Breast epithelium (tissue), 4 donors: ENCODE data around the gene AP5M1. TPM values are rescaled to one million over a fixed set of nuclear protein-coding genes. Genes with fewer than 3 reads are reported as not detected.
"Not testable (repeated sequence)": the region's sequence is repeated elsewhere in the genome, so short reads cannot be mapped to it uniquely, and the experiment has no call there.

Source experiments
- DNase-seq, 2 donors: peaks; one replicate each; pipeline ENCODE4 v3.0.0-alpha.2; 2019; ENCODE audit warnings: low spot score in 2 of 2
- H3K27ac ChIP-seq, 2 donors: fragments of 200-600 bp; sonication (generic) in 1 of 2; one replicate each; pipeline ENCODE4 v1.5.1; 2016 to 2019; ENCODE audit warnings: mild to moderate bottlenecking in 1 of 2
- H3K27me3 ChIP-seq, 2 donors: fragments of 200-600 bp; sonication (generic) in 1 of 2; one replicate each; pipeline versions ENCODE4 v1.5.1 to v1.6.0; 2017 to 2019; ENCODE audit warnings: control low read depth in 1 of 2, mild to moderate bottlenecking in 1 of 2
- H3K36me3 ChIP-seq: fragments of 200-600 bp; one replicate; pipeline ENCODE4 v1.5.1; 2019
- H3K4me1 ChIP-seq, 2 donors: fragments of 200-600 bp; sonication (generic); one replicate each; pipeline ENCODE4 v1.5.1; 2016 to 2019; ENCODE audit warnings: control low read depth in 1 of 2
- H3K4me3 ChIP-seq, 3 donors: fragments of 200-600 bp; sonication (generic); 1 replicate in 2 of 3; 2 replicates in 1 of 3; pipeline ENCODE4 v1.5.1; 2016 to 2019; ENCODE audit warnings: mild to moderate bottlenecking in 3 of 3, moderate library complexity in 2 of 3
- H3K9me3 ChIP-seq, 2 donors: fragments of 200-600 bp; sonication (generic) in 1 of 2; one replicate each; pipeline ENCODE4 v1.5.1; 2016 to 2019; ENCODE audit warnings: control low read depth in 1 of 2
- CTCF ChIP-seq, 3 donors: fragments of 450-650 bp; IDR thresholded peaks; one replicate each; pipeline ENCODE4 v1.5.1; 2016 to 2017; ENCODE audit warnings: antibody characterized with exemption in 3 of 3, mild to moderate bottlenecking in 3 of 3, moderate library complexity in 3 of 3
- POLR2A ChIP-seq: fragments of 450-650 bp; IDR thresholded peaks from one replicate; pipeline ENCODE4 v1.6.1; 2016; ENCODE audit warnings: antibody characterized with exemption, mild to moderate bottlenecking, moderate library complexity
- POLR2AphosphoS5 ChIP-seq, 3 donors: sonication (generic); formaldehyde crosslinking; IDR thresholded peaks; one replicate each; pipeline ENCODE4 v1.6.1; 2017; ENCODE audit warnings: antibody characterized with exemption in 3 of 3
- intact Hi-C: fragments of 100-400 bp; cut with DNase I; formaldehyde crosslinking; loops from one replicate; pipeline ENCODE4 v1.15.1; 2023; ENCODE audit warnings: low total_unique reads
- total RNA-seq, 3 donors: library from RNA; depleted of rRNA; stranded (reverse); fragments of >200 nt; gene quantifications; one replicate each; pipeline ENCODE4 v1.1.0, GENCODE V29; 2016

Gene AP5M1
- 10 to 100 TPM; 24.6 to 33.5 (median 25.6) TPM for total RNA-seq

GRCh38 chr14:57268161-57269069, at the start of gene AP5M1, which contains the start of gene EXOC5:
AP5M1 (plus strand) TSS chr14:57268971; CDS start chr14:57269315, 344 bp downstream.
EXOC5 (minus strand) TSS chr14:57268905; CDS start chr14:57268648, 257 bp downstream.
- no peaks in the 10 kb centered on the region for H3K4me1 ChIP-seq

GRCh38 chr14:57221931-57222330, 46.8 kb upstream of the AP5M1 start:
- no peak for DNase-seq
- Histone ChIP-seq H3K4me1 (no peaks in the 10 kb centered on the region), H3K27ac (no peak overlapping the region), H3K4me3 (no peak overlapping the region), H3K27me3 (no peaks in the 10 kb centered on the region), H3K9me3 (no peaks in the 10 kb centered on the region), H3K36me3 (no peaks in the 10 kb centered on the region)
- intact Hi-C loops: no loop called here
- TF ChIP-seq POLR2AphosphoS5 (IDR thresholded peaks at IDR 0.05): no peak
- no peak for TF ChIP-seq CTCF (IDR thresholded peaks at IDR 0.05)
- TF ChIP-seq POLR2A: no peak

More at GRCh38 chr14:57268161-57269069, at the start of gene AP5M1, which contains the start of gene EXOC5:
- TF ChIP-seq POLR2A (peak; percentile 42), CTCF (IDR thresholded peaks at IDR 0.05) (no peak), POLR2AphosphoS5 (IDR thresholded peaks at IDR 0.05) (peak; percentile 64 to 82 (median 64))
- Histone ChIP-seq H3K36me3 (no peaks in the 10 kb centered on the region), H3K27me3 (no peaks in the 10 kb centered on the region), H3K27ac (peak within 1 kb of the TSS; percentile 97), H3K9me3 (no peaks in the 10 kb centered on the region), H3K4me3 (peak within 1 kb of the TSS; percentile 58 to 93 (median 80))
- DNase-seq: peak; percentile 84 to 86
- intact Hi-C loops: no loop called here

- Histone ChIP-seq H3K4me1 (no peaks in the 10 kb centered on the region), H3K9me3 (no peaks in the 10 kb centered on the region), H3K4me3 (no peak overlapping the region), H3K27ac (no peak overlapping the region), H3K27me3 (no peaks in the 10 kb centered on the region), H3K36me3 (no peaks in the 10 kb centered on the region)
- TF ChIP-seq POLR2AphosphoS5 (IDR thresholded peaks at IDR 0.05) (no peak), POLR2A (no peak), CTCF (IDR thresholded peaks at IDR 0.05) (no peak)
- no peak for DNase-seq
- intact Hi-C loops: no loop called here
Measured at GRCh38 chr14:57227083-57227482, 41.7 kb upstream of the AP5M1 start.

GRCh38 chr14:57228320-57228719, 40.5 kb upstream of the AP5M1 start:
- H3K27me3 ChIP-seq, intact Hi-C loops, H3K36me3 ChIP-seq, H3K9me3 ChIP-seq, H3K4me3 ChIP-seq, H3K27ac ChIP-seq, H3K4me1 ChIP-seq, DNase-seq: not testable (repeated sequence)

GRCh38 chr14:57232006-57232405, 36.8 kb upstream of the AP5M1 start:
- no peaks in the 10 kb centered on the region for H3K4me1 ChIP-seq
- no peak for DNase-seq
- no peak overlapping the region for H3K27ac ChIP-seq
- H3K27me3 ChIP-seq: no peaks in the 10 kb centered on the region
- TF ChIP-seq CTCF (IDR thresholded peaks at IDR 0.05) (no peak), POLR2AphosphoS5 (IDR thresholded peaks at IDR 0.05) (no peak), POLR2A (no peak)
- H3K9me3 ChIP-seq: no peaks in the 10 kb centered on the region
- H3K4me3 ChIP-seq: no peak overlapping the region
- intact Hi-C loops: no loop called here
- H3K36me3 ChIP-seq: no peaks in the 10 kb centered on the region

- intact Hi-C loops, H3K9me3 ChIP-seq: not testable (repeated sequence)
Measured at GRCh38 chr14:57240115-57240514, 28.7 kb upstream of the AP5M1 start.

More at GRCh38 chr14:57240115-57240514, 28.7 kb upstream of the AP5M1 start:
- not testable (repeated sequence) for H3K27ac ChIP-seq, H3K36me3 ChIP-seq, H3K4me3 ChIP-seq, DNase-seq, H3K4me1 ChIP-seq, H3K27me3 ChIP-seq
